ENCODE measurements around the gene EIF4A3.

GRCh38 chr17:80097127-80097621 is 49.8 kb downstream of the EIF4A3 start:
- no peak for TF ChIP-seq CTCF (IDR thresholded peaks at IDR 0.05; ENCODE audit: poor library complexity)
- no peak for TF ChIP-seq EZH2 (IDR thresholded peaks at IDR 0.05; ENCODE audit: borderline replicate concordance)
- TF ChIP-seq EZH2phosphoT487 (IDR thresholded peaks at IDR 0.05; ENCODE audit: low read depth, severe bottlenecking, unreplicated experiment): no peak

All from hepatocyte (in vitro differentiated cells).